NCI-H446 (cell line): ENCODE data around the gene BUD13.

Experiments used
- DNase-seq, 2 experiments: peaks; one replicate each; lab custom pipeline; 2025; lab: John Stamatoyannopoulos, UW

Gene BUD13

DNA sequence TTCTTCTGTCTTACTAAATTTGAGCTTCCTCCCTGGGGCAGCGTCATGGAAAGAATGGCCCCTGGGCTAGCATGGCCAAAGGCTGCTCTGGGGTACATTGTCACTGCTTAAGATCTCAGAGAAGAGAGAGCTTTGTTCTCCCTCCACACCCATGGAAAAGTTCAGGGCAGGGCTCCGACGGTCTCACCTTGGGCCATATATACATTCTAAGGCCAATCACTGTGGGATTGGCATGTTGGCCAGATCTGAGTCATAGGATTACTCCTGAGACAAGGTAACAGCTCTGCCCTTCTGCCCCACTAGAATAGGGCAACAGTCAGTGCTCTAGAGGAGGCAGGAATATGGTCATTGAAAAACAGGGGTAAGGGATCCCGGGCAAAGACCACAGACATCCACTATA, 56.2 kb downstream of the BUD13 start:
- no peak for DNase-seq

DNA sequence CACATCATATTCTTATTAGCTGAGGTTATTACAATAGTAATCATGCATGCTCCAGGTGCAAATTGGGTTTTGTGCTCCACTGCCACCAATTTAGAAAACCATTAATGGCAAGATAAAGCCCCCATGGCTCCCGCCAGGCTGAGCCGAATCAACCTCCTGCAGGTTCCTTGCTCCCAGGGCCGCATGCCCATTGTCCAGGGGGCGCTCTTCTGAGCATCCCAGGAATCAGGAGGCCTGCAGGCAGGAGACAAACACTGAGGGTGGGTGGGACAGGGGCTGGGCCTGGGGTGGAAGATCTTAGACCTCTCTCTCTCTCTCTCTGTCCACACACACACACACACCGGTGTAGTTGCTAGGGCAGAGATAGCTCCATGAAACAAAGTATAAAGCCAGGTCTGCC, 57.4 kb downstream of the BUD13 start:
- DNase-seq: no peak

DNA sequence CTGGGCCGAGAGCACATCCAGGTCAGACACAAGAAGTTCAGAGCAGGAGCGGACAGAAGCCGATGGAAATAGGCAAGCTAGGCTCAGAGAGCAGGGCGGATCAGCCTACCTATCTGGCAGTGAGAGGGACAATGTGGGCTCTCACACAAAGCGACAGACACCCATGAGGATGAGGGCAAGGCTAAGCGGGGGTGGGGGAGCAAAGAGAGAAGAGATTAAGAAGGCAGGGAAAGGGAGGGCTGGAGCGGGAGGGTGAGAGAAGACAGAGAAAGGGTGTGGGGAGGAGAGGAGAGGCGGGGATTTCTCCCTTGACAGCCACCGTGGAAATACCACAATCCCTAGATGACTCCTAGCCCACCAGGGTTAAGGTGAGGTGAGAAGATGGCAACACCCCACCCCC, 57.9 kb downstream of the BUD13 start:
- DNase-seq: no peak

DNA sequence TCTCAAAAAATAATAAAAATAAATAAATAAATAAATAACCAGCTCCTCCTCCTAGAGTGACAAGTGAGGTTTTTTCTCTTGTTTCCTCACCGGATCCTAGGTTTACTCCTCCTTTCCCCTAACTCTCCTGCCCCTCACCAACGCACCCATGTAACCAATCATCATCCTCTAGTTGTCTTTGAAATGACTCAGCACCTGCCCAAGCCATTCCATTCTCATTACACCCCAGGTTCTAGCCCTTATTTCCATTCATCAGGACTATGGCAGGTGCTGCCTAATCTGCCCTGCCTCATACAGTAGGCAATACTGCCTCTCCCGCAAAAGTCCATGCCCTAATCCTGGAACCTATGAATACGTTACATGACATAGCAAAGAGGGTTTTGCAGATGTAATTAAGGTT, 60.4 kb downstream of the BUD13 start:
- no peak for DNase-seq

DNA sequence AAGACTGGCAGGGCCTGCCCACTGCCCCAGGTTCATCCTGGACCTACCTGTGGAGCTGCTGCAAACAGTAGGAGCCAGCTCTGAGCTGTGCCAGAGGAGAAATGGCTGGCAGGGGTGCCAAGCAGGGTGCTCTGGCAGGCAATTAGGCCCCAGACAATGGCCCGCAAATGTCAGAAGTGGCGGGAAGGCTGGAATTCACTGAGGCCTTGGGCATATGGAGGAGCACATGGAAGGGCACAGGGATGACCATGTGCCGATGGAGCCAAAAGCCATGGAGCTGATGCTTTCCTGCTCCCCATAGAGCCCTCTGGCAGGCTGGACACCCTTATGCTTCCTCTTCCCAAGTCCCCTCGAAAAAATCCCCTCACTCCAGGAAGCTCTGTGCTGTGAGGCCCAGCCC, 62.0 kb downstream of the BUD13 start:
- no peak for DNase-seq

DNA sequence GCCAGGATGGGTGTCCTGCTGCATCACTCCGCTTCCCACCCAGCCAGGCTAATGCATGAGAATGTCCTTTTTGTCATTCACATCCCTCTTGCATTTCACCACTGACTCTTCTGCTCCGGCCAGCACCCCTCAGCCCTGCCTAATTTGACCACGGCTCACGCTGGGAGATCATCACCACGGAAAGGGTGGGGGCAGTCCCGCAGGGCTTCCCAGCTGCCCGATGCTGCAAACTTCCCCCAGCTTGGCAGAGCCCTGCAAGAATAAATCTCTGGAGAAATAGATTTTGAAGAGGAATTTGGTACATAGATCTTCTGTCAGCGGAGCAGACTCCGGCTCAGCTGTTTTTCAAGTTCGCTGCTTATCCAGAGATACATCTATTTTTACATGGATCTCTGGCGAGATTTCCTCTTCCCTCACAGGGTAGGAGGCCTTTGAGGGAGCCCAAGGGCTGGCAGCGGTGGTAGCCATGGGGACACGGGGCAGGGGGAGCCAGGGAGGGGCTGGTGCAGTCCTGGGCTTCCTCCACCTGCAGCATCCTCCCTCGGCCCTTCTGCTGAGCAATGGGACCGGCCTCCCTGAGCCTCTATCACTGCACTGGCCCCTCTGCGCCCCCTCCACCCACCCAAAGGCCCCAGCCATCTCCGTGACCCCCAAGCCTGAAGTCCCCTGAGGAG, 62.6 kb downstream of the BUD13 start:
- DNase-seq: no peak

DNA sequence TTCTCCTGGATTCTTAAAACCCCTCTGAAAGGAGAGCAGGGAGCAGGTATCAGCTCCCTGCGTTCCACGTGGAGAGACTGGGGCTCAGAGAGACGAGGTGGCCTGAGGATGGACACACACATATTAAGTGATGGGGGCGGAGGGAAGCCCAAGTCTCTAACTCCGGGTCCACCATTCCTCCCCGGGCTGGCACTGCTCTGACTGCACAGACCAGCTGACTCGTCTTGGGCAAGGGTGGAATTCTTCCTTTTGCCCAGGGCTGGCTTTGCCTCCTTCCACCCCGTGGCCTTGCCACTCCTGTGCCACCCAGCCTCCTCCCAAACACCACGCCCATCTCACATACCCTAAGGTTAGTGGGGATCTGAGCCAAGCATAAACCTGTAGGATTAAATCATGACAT, 65.0 kb downstream of the BUD13 start:
- DNase-seq: no peak

DNA sequence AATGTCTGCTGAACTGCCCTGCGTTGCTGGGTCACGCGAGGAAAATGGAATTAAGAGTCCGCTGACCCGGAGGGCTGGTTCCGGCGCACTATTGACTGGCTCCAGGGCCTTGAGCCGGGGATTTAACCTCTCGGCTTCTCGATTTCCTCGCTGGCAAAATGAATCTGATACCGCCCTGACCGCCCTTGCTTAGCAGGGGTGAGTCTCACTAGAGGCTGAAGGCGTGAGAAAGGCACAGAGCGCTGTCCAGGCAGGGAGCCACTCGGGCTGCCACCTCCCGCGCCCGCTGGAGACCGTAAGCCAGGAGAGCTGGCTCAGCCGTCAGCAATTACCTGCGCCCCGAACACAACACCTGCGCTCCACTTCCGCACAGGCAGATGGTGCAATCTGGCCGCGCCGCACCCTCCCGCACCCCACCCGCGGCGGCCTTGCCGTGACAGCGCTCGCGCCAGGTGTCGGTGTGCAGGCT, 65.6 kb downstream of the BUD13 start:
- no peak for DNase-seq

DNA sequence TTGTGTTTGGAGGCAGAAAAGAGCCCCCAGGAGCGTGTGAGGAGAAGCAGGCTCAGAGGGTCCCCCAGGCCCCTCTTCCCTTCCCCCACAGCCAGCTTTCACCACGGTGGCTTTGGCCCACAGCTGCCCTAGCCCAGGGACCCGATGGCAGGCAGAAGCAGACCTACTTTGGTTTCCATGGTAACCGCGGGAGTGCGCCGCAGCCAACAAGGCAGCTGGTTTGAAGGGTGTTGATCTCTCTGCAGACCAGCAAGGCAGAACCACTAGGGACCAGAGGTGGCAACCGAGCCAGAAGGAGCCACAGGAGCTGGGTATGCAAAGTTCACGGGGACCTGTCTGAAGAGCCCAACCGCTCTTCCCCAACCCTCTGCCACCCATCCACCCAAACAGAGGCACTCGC, 69.4 kb downstream of the BUD13 start:
- DNase-seq: peak in 1 of 2 experiments; percentile 71

DNA sequence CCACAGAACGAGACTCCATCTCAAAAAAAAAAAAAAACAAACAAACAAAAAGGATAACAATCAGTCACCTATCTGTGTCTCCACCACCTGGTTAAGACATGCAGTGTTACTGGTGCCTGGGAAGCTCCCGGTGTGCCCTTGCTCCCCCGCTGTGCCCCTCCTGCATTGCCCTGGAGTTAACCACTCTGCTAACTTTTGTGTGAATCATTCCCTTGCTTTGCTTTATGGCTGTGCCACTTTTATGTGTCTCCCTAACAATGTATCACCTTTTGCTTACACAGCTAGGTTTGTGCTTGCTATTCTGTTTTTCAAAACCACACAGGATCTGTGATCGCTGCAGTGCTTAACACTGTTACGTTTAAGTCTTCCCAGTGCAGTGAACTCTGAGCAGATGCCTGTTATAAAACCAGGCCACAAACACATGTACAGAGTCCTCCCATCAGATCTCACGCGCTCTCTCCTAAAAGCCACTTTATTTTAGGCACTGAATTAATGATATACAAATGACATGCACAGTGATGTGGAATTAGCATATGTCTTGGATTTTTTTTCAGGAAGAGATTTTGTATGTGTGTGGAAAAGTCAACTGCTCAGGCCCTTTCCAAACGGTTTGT, 69.9 kb downstream of the BUD13 start:
- no peak for DNase-seq

DNA sequence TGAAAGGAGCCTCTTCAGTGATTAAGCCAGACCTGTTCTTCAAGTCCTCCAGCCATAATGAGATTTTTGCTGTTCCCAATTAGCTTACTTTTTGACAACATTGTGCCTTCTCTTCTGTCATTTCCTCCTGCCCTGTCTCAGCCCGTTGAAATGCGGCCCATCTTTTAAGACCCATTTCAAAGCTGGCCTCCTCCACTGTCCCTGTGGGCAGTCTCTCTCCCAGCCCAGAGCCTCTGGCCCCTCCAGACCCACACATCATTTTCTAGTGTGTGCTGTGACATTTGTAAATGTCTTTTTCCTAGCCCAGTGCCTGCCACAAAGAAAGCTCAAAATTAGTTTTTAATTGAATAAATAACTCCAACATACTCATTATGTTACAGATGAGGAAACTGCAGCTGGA, 70.9 kb downstream of the BUD13 start:
- no peak for DNase-seq

DNA sequence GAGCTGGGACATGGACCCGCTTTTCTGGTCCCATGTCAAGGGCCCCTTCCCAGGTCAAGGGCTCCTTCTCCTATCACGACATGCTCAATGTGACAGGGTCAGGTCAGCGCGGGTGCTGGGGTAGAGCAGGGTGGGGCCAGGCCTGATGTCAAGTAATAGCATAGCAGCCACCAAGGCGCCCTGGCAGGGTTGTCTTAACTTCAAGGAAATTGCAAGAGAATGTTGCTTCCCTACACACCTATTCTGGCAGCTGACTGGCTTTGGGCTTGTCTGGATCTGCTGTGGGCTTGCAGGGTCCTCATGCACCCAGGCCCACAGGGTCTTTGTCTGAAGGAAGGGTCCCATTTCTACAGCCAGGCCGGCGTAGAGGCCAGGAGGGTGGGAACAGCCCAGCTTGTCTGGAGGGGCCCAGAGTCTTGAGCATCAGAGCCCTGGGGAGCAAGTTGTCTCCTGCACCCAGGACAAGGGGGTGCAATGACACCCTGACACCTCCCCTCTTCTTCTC, 71.4 kb downstream of the BUD13 start:
- DNase-seq: no peak

DNA sequence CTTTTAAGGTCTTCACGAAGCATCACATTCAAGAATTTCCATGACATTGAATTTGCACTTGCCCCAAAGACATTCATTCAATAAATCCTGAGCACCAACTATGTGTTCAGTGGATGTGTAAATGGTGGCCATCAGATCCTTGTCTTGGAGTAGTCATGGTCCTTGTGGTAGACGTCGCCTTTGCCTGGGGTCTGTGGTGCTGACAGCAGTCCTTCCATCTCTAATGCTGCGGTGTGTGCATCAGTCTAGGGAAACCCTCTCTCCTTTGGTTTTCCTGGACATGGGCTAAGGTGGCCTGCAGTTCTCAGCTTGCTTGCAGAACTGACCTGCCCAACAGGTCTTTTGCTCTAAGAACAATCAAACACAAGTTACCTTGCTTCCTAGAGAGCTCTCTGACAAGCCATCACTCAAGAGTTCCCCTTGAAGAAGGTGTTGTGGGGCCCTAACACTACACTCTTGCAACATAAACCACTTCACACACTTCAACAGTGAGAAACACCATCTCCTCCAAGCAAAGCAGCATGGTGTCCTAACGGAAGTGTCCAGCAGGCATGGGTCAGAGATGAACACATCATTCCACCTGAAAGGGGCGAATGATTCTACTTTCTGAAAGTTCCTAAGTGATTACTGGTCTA, 72.1 kb downstream of the BUD13 start:
- no peak for DNase-seq
